Nucleus accumbens (tissue), 56 donors: ENCODE measurements around the gene LY6G6D.

Source experiments
- DNase-seq, 56 donors: peaks; one replicate each; lab custom pipeline; 2025; lab: John Stamatoyannopoulos, UW

LY6G6D gene, protein sequence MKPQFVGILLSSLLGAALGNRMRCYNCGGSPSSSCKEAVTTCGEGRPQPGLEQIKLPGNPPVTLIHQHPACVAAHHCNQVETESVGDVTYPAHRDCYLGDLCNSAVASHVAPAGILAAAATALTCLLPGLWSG

DNA sequence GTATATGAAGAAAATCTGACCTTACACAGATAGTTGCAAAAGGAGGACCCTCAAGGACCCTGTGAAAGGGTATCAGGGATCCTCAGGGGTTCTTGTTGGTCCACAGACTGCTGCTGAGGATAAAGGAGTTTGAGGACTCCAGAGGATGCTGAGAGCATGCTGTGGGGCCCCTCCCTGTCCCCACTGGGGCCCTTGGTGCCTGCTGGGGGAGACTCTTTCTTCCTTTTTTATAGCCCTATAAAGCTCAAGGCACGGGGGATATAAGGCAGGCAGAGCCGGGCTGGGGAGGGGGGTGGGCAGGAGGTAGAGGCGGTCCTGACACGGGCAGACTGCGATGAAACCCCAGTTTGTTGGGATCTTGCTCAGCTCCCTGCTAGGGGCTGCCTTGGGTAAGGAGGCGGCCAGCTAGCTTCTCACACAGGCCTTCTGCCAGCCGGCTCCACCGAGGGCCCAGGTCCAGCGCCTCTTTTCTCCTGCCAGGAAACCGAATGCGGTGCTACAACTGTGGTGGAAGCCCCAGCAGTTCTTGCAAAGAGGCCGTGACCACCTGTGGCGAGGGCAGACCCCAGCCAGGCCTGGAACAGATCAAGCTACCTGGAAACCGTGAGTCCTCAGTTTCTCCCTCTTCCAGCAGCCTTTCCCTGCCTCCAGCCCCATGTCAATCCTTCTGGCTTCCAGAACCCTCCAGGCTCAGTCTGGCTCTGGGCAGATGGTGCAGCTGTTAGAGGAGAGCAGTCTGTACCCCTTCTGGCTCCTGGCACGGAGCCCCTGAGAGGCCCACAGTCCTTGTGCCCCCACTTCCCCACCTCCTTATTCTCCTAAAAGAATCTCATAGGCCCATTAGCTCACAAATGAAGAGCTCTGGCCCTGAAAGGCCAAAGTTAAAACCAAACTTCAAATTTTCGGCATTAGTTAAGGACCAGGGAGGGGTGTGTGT is at the start of gene LY6G6D:
Gene LY6G6D, plus strand, starts transcription at position 327 of the 937 bp plus-strand sequence. Its CDS starts 8 bp downstream, at position 335.
- no peak for DNase-seq

DNA sequence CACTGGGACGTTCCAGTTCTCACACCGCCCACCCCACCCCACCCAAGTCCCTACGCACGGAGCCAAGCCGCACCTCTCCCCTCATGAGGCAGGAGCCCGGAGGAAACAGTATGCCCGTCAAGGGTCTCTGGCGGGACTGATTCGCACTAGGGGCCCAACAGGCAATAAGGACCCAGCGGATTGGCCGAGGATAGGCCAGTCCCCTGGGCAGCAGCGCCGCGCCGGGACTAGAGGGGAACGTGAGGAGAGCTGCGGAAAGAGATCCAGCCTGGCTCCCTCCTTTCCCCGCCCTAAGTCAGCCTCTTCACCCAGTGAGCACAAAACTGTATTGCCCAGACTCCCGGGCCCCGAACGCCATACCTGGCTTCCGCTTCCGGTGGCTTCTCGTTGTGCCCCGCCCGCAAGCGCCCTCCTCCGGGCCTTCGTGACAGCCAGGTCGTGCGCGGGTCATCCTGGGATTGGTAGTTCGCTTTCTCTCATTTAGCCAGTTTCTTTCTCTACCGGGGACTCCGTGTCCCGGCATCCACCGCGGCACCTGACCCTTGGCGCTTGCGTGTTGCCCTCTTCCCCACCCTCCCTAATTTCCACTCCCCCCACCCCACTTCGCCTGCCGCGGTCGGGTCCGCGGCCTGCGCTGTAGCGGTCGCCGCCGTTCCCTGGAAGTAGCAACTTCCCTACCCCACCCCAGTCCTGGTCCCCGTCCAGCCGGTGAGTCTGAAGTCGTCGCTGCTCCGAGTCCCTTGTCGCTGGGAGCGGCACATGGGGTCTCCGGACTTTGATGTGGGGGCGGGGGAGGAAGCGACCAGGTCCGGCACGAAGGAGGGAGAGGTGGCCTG is 49.4 kb upstream of the LY6G6D start, which contains the start of gene CSNK2B:
Gene CSNK2B, plus strand, starts transcription at position 580 of the 836 bp plus-strand sequence. CDS start 752 bp downstream, outside the sequence.
- DNase-seq = peak; percentile 88 to 100 (median 98)

DNA sequence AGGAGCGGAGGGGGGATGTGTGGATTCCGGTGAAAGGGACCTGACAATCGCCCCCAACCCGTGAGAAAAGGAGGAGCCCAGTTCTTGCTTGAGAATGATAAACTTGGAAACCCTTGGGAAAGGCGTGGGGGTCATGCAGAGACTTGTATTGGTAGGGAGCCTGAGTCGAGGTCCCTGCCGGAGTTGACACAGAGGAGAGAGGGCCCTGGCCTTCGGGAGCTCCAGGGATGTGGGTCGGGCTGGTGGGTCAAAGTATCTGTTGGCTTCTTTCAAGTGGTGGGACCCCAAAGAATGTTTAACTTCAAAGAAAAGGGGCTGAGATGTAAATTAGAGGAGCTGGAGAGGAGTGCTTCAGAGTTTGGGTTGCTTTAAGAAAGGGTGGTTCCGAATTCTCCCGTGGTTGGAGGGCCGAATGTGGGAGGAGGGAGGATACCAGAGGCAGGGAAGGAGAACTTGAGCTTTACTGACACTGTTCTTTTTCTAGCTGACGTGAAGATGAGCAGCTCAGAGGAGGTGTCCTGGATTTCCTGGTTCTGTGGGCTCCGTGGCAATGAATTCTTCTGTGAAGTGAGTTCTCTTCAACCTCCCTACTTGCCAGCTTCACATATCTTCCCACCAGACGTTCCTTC is 48.7 kb upstream of the LY6G6D start:
- no peak for DNase-seq

DNA sequence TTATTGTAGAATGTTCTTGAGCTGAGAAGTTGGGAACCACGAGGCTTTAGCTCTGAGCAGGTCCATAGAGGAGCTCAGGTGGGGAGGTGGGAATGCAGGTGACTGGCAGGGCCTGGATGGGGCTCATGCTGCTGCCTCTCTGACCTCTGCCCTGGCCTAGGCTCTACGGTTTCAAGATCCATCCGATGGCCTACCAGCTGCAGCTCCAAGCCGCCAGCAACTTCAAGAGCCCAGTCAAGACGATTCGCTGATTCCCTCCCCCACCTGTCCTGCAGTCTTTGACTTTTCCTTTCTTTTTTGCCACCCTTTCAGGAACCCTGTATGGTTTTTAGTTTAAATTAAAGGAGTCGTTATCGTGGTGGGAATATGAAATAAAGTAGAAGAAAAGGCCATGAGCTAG is 45.5 kb upstream of the LY6G6D start, which contains the start of gene LY6G5B:
Gene LY6G5B, plus strand, starts transcription at position 301 of the 400 bp plus-strand sequence. CDS start 975 bp downstream, outside the sequence.
- DNase-seq = no peak

DNA sequence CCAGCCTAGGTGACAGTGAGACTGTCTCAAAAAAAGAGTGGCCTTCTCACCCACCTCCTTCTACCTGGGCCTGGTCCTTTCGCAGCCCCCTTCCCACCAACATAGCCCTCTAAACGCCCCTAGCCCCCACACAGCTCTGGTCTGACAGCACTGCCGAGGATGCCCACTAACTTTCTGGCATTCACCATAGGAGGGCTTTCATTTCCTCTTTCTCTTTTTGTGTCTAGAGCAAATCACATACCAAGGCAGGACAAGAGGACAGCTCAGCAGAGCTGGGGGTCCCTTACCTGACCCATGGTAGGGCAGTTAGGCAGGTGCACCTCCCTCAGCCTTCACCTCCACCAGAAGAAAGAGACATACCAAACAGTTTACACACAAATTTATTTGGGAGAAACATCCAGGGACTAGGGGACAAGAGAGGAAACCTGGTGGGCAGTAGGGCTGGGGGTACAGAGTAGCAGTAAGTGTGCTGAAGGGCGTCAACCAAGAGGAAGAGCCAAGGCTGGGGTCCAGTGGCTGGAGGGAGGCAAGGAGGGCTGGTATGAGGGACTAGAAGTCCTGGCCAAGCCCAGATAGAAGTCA is 38.7 kb upstream of the LY6G6D start:
- DNase-seq = no peak

DNA sequence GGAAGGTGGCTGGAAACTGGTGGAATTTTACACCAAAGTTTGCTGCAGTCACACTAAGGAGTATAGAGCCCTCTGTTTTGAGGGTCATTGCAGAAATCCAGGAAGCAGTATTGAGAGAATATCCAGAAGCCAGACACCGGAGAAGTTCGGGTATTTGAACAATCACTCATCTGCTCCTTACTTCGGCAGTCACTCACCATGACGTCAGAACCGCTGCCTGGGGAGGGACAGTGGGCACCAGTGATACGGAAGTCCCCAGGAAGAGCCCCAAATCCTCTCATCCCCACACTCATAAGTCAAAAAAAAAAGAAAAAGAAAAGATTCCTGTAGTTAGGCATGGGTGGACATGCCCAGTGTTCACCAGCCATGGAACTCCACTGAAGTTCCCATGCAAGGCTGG is 38.2 kb upstream of the LY6G6D start:
- no peak for DNase-seq

DNA sequence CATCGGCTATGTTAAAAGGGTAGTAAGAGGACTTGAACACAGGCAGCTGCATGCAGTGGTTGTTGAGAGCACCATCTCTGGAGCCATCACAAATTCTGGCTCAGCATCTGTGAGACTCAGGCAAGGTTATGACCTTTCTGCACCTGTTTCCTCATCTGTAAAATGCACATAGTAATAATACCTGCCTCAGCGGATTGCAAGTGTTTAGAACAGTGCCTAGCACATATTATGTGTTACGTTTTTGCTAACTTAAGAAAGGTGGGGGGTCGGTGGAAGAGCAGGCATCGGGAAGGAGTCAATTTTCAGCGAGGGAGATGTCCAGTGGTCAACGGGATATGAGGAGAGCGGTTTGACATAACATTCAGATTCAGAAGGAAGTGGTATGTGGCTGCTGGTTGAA is 37.2 kb upstream of the LY6G6D start:
- DNase-seq = no peak

DNA sequence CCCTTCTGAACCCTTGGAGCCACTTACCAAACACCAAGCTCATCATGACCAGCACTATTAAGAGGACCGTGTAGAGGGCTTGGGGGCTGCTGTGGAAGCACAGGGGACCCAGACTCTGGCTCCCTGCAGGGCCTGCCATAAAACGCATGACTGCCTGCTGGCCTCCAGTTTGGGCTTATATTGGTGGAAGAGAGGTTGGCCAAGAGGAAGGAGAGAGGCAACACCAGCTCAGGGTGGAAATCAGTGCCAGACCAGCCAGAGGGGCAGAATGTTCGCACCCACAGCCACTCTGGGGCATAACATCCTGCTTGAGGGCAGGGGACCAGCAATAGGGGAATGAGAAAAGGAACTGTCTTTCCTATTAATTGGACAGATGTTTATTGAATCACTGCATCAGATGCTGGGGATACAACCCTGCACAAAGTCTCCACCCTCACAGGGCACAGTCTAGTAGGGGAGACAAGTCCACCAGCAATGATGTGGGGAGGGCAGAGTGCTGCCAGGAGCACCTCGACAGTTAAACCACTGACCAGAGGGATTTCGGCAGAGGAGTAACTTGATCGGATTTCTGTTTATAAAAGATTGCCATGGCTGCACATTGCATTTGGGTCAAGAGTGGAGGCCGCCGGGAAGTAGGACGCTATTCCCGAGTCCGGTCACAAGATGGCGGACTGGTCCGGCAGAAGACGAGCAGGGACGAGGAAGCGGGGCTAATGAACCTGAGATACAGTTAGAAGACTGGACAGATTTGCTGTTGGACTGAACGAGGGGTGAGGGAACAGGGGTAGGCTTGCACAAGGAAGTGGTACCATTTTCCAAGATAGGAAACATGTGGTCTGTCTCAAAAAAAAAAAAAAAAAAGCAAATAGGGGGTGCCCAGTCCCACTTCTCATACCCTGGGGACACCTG is 34.7 kb upstream of the LY6G6D start, which contains the start of gene LY6G5C:
Gene LY6G5C, minus strand, starts transcription at position 842 of the 909 bp plus-strand sequence. Its CDS starts 694 bp downstream, at position 148.
- DNase-seq = peak in 51 of 56 donors; percentile 6 to 84 (median 52)

DNA sequence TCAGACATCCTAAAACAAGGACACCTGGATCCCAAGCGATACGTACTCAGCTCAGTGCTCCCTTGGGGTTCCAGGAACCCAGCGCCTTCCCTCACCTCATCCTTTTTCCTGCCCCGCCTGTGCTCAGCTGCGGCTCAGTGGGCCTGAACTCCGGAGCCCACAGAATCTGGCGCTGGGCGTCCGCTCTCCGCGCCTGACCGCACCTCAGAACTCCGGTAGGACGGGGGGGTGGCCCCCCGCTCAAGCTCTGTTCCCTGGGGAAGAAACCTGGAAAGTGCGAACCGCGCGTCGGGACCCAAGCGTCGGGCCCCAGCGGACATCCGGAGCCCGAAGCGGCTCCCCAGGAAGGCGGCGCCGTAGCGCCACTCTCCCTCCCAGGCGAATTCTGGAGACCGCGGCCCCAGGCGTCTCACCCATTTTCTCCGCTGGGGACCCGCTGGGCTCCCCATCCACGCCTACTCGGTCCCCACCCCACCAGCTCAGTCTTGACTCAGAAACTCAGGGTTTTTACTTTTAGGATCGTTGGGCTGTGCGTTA is 33.9 kb upstream of the LY6G6D start:
- peak in 10 of 56 donors; percentile 4 to 48 (median 18) for DNase-seq

DNA sequence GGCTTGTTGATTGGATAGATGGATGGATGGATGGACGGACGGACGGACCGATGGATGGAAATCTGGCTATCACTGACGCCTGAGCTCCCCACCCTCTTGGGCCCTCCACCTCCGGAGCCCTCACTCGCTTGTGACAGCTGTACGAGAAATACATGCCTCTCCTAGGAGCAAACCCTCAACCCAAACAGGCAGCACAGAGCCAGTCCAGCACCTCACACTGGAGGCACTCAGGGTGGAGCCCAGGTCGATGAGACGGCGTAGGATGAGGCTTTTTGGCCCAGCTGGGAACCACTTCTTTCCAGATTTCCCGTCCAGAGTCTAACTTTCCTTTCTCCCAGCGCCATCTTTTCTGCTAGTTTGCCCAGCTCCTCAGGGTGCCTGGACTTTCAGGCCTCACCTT is 31.6 kb upstream of the LY6G6D start:
- DNase-seq = no peak

DNA sequence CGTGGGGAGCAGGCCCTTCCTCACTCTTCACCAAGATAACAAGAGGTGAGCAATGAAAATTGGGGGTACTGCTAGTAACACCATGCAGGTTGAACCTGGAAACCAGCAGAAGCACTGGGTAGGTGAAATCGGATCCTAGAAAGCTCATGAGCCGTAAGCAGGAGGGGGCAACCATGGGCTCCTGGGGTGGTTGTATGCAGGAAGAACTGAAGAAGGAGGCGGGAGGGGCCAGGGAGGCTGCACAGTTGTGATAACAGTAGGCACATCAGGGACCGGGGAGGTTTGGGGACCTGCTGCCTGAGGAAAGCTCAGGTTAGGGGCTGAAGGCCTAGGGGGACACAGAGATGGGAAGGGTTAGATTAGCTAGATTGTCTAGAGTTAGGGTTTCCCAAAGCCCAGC is 28.7 kb upstream of the LY6G6D start:
- DNase-seq = no peak

DNA sequence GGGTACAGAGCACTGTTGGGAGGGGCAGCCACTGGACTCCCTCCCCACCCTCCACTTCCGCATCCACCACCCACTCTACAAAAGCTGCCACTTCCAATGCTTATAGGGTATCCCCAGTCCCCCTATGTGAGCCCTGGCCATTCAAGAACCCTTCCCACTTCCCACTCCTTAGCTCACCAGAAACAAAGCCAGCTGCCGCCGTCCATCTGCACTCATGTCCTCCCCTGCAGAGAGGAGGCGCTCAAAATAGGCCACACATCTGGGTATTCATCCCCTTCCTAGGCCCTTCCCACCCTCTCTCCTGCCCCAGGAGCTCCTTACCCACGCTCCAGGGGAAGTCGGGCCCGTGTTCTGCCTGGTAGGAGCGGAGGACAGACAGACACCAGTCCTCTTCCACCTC is 27.8 kb upstream of the LY6G6D start:
- no peak for DNase-seq

DNA sequence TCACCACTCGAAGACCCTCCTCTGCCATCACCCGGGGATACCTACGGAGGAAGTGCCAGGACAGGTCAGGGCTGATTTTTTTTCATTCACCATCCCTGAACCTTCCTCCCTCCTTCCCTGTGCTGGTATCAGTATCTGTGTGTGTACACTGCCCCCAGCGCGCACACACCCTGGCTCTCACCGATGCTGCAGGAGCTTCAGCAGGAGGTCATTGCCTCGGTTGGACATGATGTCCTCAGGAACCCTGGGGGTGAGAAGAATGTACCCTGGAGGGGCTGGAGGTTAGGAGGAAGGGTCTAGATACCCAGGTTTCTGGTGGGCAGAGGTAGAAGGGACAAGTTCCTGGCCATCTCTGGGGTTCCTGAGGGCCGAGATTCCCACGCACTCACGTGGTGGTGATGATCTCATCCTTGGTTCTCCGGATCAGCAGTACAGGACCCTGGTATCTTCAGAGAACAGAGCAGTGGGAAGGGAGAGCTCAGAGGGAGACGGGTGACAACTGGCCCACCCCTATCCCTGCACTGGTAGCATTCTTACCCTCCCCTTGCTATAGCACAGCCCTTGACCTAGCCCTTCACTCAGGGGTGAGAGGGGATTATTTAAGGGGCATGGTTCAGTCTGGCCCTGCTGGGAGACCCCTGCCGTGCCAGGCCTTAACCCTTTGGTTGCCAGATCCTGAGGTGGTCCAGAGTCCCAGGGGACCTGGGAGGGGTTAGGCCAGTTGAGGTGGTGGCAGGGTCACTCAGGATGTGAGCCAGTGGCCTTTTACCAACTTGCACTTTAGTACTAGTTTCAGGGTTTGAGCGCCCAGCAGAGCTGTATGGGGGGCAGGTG is 27.1 kb upstream of the LY6G6D start:
- no peak for DNase-seq

DNA sequence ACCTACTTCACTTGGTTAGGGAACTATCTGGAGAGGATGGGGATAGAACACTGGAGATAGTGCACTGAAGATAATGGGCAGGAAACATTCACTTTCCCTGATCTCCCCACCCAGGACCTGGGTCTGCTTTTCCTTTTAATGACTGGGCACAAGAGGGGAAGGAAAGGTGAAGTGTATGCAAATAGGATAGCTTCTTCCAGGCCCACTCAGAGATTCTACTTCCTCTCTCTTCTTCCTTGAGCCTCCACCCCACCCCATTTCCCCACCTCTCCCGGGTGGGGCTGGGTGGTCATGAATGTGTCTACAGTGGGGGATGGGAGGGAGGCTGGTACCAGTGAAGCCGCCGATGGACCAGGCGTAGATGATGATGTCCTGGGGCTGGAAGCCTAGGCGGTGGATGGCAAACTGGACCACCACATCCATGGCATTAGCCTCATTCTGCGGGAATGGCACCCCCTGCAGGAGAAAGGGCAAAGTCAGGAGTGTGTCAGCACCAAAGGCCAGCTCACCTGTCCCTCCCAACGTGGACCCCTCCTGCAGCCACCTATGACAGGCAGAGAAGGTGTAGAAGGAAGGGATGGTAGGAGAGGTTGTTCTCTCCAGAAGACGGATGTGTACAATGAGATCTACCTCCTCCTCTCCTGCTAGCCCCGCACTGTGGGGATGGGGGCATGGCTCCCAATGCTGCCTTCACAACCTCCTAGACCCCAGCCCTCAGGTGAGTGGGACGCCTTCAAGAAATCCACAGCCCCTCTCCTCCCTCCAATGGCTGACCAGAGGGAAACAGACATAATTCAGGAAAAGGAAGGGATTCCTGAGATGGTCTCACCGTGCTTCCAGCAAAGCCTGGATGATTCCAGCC is 25.7 kb upstream of the LY6G6D start:
- peak in 1 of 56 donors; percentile 12 for DNase-seq

DNA sequence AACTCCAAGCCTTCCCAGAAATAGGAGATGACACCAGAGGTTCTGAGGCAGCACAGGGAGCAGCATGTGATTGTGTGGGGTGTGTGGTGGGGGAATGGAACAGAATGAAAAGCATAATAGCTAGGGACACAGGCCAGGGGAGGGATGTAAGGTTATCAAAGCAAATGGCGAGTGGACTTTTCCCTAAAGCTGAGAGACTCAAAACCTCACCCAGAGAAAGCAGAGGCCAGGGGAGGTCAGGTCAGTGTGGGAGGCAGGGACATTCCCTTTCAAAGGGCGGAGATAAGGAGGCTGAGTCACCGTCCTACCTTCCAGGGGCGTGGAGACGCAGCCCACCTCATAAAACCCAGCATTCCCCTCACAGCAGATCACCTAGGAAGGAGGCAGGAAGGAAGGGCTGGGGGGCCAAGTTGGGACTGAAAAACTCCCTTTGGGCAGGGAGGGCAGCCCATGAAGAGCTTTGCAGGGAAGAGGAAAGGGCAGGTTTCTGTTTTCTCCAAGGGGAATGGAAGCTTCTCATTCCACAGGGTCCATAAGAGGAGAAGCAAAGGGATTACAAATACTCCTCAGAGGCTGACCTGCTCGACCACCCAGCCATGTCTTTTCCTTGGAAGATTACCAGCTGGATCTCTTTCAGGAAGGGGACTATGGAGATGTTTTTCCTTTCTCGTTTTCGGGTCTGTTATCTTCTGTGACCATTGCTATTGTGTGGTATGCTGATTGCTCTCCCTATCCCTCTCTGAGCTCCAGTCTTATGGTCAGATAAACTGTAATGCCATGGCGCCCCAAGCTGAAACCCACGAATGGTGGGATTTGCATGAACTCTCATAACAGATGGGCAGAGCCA is 24.7 kb upstream of the LY6G6D start:
- peak in 13 of 56 donors; percentile 3 to 38 (median 15) for DNase-seq
